ENCODE measurements around the gene ATP6V1F.

GRCh38 chr7:128887169-128888038 is 24.7 kb downstream of the ATP6V1F start:
- no peak for TF ChIP-seq CTCF (IDR thresholded peaks at IDR 0.05)
- TF ChIP-seq POLR2A (IDR thresholded peaks at IDR 0.05), result no peak

Data from thyroid gland (tissue), 4 donors.